Ovary (tissue), 3 donors: ENCODE measurements around the gene LGR4.

Experiments
- EP300 ChIP-seq: sonication (generic); formaldehyde crosslinking; IDR thresholded peaks from one replicate; pipeline ENCODE4 v1.6.1; 2017; ENCODE audit warnings: antibody characterized with exemption
- POLR2A ChIP-seq: fragments of 450-650 bp; IDR thresholded peaks from one replicate; pipeline ENCODE4 v1.6.1; 2017; ENCODE audit warnings: antibody characterized with exemption, mild to moderate bottlenecking, moderate library complexity
- TF ChIP-seq, protein P1 (sequence below), 3 donors: fragments of 450-650 bp in 2 of 3; fragments of 200-600 bp in 1 of 3; IDR thresholded peaks; one replicate each; pipeline versions ENCODE4 v1.5.1 to v1.8.0; 2016 to 2022; ENCODE audit warnings: antibody characterized with exemption in 3 of 3, mild to moderate bottlenecking in 1 of 3
- donor health status: DM: no; HTN: no; CAD: no.

DNA sequence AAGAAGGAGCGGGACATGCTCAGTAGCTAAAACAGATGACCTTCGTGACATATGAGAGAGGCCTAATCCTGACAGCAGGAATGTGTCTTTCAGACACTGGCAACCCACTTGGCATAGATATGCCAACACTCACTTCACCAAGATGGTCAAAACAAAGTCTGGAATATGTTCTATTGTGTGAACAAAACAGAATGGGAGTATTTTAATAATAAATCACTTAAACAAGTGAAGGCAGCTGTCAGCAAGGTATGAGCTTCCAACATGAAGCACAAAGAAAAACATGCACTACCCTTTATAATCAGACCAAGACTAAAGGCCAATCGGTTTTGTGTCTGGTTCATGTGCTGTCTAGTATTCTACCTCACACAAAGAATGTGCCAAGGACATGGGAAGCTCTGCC, 132.6 kb downstream of the LGR4 start:
- TF ChIP-seq, protein P1, sequence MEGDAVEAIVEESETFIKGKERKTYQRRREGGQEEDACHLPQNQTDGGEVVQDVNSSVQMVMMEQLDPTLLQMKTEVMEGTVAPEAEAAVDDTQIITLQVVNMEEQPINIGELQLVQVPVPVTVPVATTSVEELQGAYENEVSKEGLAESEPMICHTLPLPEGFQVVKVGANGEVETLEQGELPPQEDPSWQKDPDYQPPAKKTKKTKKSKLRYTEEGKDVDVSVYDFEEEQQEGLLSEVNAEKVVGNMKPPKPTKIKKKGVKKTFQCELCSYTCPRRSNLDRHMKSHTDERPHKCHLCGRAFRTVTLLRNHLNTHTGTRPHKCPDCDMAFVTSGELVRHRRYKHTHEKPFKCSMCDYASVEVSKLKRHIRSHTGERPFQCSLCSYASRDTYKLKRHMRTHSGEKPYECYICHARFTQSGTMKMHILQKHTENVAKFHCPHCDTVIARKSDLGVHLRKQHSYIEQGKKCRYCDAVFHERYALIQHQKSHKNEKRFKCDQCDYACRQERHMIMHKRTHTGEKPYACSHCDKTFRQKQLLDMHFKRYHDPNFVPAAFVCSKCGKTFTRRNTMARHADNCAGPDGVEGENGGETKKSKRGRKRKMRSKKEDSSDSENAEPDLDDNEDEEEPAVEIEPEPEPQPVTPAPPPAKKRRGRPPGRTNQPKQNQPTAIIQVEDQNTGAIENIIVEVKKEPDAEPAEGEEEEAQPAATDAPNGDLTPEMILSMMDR (IDR thresholded peaks at IDR 0.05): no peak
- no peak for TF ChIP-seq EP300
- no peak for TF ChIP-seq POLR2A
